NCI-H748 treated with DMSO at 0.1 percent for 48 hours (cell line): ENCODE data around the gene LRRC18.

ENCODE experiments used
- DNase-seq: peaks from one replicate; lab custom pipeline; 2025; lab: John Stamatoyannopoulos, UW

The LRRC18 gene

DNA sequence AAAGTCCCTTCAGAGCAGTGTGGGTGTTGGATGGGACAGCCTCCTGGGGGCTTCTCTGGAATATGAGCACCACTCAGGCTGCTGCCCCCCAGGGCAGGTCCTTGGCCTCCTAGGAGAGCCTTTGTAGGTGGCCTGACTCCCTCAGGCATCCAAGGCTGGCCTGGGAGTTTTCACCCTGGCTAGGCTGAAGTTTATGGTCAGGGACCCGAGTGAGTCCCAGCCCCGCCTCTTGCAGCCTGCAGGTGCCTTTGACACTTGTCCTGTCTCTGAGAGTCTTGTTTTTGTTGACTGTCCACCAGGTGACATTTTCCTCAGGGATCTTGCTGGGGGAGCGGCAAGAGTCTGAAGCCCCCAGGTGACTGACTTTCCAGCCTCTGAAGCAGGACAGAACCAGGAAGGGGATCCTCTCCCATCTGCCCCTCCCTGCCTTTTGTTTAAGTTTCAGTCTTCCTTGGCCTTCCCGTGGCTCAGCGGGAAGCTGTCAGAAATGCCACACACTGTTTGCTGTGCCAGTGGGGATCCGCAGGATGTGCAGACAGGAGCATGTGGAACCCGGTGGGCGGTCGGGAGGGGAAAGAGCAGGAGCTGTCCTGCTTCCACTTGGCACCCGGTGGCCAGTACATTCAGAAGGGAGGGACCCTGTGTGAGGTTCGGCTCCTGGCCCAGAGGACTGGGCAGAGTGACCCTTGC is 59.5 kb downstream of the LRRC18 start:
- DNase-seq, result no peak

DNA sequence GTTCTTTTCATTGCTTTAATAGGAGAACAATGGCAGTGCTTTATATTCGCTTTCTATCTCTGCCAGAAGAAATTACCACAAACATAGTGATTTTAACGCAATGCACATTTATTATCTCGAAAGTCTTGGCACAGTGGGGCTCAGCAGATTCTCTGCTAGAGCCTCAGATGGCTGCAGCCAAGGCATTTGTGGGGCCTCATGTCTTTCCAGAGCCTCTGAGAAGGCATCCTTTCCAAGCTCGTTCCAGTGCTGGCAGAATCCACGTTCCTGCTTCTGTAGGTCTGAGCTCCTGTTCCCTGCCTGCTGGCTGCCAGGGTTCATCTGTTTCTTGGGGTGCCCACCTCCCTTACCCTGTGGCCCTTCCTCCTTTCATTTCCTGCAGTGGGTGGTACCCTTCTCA is 60.2 kb downstream of the LRRC18 start:
- no peak for DNase-seq

DNA sequence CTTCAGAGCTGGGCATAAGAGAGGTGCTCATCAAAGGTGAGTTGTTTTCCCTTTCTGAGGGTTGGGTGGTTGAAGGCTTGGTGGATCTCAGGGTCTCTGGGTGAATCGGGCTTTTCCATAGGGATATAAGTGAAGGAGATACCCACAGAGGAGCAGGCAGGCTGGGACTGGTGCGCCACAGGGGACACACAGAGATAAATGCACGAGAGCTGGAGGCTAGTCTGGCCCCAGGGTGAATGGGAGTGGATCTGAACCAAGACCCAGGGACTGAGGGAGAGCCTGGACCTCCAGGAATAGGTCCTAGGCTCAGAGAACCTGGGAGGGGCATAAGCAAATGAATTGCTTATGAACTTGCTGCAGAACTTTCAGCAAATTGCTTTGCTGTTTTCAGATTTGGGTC is 61.5 kb downstream of the LRRC18 start:
- no peak for DNase-seq

DNA sequence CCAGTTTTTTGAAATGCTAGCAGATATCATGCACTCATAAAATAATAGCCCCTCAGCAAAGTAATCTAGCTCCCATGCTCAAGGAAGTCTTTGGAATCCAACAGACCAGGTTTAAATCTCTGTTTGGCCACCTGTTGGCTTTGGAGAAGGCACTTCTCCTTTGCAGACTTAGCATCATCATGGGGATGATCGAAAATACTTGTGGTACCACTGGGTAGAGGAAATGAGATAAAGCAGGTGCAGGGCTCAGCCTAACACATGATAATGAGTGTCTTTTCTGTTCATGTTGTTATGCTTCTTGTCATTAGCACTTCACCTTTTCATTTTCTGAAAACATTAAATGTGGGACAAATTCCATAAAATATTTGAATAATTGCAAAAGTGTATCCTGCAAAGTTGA is 67.4 kb downstream of the LRRC18 start:
- no peak for DNase-seq
